Activated CD4-positive, CD25-positive, alpha-beta regulatory T cell treated with anti-CD3 and anti-CD28 coated beads, Interleukin-2, amount 50 U/mL, for 72 hours (primary cell): ENCODE measurements around the gene ZFP64.
"Not testable (repeated sequence)": the region's sequence is repeated elsewhere in the genome, so short reads cannot be mapped to it uniquely, and the experiment has no call there.

Source experiments
- DNase-seq: peaks from one replicate; pipeline ENCODE4 v3.0.0; 2021

The ZFP64 gene

DNA sequence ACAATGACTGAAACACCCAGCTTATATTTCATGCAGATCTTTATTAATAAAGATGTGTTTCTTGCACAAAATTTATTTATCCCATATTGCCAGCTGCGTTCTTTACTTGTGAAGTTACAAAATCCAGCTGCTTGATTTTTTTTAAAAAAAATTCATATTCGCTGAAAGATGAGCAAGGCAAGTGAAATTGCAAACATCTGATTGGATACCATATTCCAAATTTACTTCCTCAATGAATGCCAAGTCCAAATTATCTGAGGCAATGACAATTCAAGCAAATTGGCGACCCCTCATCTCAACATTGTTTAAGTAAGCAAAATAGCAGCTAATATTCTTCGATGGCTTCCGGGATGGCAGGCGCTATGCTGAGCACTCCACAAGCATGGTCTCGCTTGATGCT lies 37.7 kb downstream of the ZFP64 start:
- no peak for DNase-seq

DNA sequence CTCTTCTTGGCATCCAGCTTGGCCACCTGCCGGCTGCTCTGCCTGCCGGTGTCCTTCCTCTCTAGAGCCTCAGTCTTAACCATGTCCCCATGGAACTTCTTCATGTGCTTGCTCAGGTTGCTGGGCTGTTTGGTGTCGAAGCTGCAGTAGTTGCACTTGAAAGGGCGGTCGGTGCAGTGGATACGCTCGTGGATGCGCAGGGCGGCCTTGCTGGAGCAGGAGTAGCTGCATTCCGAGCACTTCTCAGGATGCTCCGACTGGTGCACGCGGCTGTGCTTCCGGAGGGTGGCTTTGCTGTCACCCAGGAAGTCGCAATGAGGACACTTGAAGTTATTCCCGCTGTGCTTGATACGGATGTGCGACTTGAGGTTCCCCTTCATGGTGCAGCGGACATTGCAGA lies 38.7 kb downstream of the ZFP64 start:
- no peak for DNase-seq

DNA sequence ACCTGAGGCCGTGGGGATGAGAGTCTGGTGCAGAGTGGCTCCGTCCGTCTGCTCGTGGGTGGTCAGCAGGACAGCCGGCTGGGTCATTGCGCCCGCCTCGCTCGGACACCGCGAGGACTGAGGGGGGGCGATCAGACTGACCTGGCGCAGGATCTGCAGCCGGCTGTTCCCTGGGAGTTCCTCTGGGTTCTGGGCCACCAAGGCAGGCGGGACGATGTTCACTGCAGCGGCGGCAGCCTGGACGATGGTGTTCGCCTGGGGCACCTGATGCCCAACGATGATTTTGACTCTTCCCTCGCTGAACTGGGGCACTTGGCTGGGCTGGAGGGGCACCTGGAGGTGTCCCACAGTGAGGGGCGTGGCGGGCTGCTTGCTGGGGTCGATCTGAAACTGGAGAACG lies 39.2 kb downstream of the ZFP64 start:
- DNase-seq: no peak

DNA sequence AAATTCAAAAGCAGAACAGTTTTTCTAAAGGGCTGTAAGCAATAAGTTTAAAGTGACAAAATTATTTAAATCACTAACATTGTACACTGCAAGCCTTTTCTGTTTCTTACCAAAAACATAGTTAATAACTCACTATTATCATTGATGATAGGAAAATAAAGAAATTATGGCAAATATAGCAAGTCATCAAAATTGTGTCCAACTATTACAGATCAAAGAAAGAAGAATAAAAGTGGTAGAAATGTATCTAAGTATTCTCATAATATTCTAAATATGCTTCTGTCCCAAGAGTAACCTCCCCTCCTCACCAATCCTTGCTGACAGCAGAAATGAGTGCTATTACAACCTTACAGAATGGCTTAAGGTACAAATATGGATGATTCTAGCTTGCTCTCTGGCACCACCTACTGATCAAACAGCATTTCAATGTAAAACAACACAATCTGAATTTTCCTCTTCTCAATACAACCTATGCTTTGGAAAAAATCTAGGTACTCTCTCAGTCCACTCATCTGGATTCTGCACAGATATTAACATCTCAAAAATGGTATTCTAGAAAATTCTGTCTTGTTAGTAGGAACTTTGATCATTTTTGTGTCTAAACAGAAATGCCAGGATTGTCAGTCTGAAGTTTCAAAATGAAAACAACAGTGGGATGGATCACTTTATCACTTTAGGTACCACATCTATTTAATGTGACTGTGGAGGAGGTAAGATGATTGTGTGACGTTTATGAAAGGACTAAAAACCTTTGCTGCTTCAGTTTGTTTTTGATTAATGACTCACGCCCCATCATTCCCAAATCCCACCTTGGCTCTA lies 40.9 kb downstream of the ZFP64 start:
- no peak for DNase-seq

DNA sequence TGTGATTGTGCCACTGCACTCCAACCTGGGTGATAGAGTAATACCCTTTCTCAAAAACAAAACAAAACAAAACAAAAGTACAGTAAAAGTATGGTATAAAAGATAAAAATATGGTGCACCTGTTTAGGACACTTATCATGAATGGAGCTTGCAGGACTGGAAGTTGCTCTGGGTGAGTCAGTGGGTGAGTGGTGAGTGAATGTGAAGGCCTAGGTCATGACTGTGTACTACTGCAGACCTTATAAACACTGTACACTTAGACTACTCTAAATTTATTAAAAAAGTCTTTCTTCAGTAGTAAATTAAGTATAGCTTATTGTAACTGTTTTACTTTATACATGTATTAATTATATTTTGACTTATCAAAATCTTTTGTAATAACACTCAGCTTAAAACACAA lies 46.0 kb downstream of the ZFP64 start:
- no peak for DNase-seq

DNA sequence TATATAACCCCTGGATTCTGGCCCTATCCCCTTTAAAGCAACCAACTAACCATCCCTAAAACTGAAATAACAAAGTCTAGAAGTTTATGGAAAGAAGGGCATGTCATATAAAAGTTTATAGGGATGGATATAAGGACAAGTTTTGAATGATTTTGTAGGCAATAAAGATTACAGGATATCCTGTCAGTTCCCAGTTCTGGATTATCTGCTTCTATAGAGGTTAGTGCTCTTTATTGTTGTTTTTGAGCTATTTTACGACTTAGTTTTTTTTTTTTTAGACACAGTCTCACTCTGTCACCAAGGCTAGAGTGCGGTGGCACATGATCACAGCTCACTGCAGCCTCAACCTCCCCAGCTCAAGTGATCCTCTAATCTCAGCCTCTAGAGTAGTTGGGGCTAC lies 48.3 kb downstream of the ZFP64 start:
- no peak for DNase-seq

DNA sequence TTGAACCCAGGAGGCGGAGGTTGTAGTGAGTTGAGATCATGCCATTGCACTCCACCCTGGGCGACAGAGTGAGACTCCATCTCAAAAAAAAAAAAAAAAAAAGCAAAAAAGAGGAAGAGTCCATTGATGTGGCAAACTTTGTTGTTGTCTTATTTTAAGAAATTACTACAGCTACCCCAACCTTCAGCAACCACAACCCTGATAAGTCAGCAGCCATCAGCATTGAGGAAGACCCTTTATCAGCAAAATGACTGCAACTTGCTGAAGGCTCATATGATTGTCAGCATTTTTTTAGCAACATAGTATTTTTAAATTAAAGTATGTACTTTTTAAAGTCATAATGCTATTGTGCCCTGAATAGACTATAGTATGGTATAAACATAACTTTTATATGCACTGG lies 48.8 kb downstream of the ZFP64 start:
- DNase-seq: no peak

DNA sequence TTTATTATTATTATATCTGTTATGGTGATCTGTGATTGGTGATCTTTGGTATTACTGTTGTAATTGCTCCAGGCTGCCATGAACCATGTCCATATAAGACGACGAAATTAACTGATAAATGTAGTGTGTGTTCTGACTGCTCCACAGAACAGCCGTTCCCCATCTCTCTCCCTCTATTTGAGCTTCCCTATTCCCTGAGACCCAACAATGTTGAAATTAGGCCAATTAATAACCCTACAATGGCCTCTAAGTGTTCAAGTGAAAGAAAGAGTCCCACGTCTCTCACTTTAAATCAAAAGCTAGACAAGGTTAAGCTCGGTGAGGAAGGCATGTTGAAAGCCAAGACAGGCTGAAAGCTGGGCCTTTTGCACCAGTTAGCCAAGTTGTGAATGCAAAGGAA lies 51.6 kb downstream of the ZFP64 start:
- no peak for DNase-seq

DNA sequence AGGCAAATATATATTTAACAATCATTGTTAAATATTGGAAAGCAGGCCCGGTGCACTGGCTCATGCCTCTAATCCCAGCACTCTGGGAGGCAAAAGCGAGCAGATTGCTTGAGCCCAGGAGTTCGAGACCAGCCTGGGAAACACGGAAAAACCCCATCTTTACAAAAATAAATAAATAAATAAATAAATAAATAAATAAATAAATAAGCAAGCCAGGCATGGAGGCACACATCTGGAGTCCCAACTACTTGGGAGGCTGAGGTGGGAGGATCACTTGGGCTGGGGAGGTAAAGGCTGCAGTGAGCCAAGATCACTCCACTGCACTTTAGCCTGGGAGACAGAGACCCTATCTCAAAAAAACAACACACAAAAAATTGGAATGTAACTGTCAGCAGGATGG lies 53.7 kb downstream of the ZFP64 start:
- no peak for DNase-seq

DNA sequence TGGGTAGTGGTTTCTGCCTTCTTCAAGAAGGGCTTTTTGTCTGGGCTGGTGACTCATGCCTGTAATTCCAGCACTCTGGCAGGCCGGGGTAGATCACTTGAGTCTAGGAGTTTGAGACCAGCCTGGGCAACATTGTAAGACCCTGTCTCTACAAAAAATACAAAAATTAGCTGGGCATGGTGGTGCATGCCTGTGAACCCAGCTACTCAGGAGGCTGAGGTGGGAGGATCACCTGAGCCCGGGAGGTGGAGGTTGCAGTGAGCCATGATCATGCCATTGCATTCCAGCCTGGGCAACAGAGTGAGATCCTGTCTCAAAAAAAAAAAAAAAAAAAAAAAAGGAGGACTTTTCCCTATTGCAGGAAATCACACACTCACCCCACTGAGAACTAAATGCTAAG lies 57.9 kb downstream of the ZFP64 start:
- DNase-seq: not testable (repeated sequence)

DNA sequence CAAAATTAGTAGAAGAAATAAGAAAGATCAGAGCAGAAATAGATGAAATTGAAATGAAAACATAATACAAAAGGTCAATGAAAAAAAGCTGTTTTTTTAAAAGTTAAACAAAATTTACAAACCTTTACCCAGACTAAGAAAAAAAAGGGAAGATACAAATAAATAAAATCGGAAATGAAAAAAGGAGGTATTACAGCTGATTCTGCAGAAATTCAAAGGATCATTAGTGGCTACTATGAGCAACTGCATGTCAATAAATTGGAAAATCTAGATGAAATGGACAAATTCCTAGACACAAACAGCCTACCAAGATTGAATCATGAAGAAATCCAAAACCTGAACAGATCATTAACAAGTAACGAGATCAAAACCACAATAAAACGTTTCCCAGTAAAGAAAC lies 59.2 kb downstream of the ZFP64 start:
- DNase-seq: no peak

DNA sequence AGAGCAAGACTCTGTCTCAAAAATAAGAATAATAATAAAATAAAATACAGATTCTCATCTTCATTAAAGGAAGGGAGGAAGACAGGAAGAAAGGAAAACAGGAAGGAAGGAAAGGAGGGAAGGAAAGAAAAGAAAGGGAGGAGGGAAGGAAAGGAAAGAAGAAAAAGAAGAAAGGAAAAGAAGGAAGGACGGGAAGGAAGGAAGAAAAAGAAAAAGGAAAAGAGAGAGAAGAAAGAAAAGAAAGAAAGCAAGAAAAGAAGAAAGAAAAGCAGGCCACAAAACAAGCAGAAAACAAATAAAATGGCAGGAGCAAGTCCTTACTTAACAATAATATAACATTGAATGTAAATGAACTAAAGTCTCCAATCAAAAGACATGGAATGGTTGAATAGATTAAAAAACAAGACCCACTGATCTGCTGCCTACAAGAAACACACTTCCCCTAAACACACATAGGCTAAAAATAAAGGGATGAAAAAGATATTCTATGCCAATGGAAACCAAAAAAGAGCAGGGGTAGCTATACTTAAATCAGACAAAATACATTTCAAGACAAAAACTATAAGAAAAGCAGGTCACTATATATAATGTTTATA lies 60.4 kb downstream of the ZFP64 start:
- no peak for DNase-seq

DNA sequence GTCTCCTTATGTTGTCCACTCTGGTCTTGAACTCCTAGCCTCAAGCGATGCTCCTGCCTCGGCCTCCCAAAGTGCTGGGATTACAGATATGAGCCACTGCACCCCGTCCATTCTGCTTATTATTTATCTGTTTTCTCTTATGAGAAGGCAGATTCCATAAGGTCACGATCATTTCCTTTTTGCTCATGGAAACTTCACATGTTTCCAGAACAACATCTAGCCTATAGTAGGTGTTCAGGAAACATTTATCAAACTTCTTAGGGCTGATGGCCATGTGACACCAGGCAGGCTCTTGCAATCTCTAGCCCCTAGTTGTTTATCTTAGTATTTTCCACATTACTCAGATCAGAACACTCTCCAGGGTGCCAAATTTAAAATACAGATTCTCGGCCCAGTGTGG lies 61.2 kb downstream of the ZFP64 start:
- DNase-seq: no peak

DNA sequence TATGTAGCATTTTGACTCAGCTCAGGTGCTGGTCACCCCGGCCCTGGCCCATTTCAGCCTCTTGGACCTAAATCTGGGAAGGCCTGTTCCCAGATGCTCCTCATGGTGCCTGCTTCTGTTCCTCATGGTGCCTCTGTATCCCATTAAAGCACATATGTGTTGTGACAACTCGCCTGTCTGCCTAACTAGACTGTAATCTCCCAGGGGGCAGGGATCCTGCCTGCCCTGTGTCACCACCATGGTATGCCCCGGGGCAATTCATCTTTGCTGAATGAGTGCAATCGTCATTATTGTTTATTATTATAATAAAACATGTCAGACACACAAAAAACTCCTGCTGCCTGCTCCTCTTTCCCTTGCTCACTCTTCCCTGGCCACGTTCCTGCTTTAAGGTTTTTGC lies 62.0 kb downstream of the ZFP64 start:
- no peak for DNase-seq

DNA sequence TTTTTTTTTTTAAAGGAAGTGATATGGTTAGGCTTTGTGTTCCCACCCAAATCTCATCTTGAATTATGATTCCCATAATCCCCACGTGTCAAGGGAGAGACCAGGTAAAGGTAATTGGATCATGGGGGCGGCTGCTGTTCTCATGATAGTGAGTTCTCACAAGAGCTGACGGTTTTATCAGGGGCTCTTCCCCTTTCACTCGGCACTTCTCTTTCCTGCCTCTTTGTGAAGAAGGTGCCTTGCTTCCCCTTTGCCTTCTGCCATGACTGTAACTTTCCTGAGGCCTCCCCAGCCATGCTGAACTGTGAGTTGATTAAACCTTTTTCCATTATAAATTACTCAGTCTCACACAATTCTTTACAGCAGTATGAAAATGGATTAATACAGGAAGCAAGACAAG lies 64.3 kb downstream of the ZFP64 start:
- no peak for DNase-seq

DNA sequence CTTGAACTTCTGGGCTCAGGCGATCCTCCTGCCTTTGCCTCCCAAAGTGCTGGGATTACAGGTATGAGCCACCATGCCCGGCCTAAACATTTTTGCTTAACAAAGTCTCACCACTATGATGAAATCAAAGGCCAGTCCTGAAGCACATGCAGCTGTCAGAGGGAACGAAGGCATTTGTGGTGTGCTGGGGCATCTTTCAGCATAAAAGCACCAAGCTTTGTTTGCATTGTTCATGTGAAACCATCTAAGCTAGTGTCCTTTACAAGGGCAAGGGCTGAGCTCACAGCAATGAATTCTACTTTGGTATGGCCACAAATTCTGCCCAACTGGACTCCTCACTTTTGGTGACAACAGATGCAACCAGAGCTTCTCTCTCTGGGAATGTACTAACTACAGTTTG lies 66.8 kb downstream of the ZFP64 start:
- DNase-seq: no peak

DNA sequence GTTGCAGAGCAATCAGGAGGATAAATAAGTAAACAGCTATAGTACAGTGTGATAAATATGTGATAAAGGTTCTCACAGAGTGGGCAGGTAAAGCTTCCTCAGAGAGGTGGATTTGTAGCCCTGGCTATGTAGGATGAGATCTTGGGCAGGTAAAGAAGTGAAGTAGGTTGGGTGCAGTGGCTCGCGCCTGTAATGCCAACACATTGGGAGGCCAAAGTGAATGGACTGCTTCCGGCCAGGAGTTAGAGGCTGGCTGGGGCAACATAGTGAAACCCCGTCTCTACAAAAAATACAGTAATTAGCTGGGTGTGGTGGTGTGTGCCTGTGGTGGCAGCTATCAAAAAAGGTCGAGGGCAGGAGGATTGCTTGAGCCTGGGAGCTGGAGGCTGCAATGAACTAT lies 72.9 kb downstream of the ZFP64 start:
- DNase-seq: no peak

DNA sequence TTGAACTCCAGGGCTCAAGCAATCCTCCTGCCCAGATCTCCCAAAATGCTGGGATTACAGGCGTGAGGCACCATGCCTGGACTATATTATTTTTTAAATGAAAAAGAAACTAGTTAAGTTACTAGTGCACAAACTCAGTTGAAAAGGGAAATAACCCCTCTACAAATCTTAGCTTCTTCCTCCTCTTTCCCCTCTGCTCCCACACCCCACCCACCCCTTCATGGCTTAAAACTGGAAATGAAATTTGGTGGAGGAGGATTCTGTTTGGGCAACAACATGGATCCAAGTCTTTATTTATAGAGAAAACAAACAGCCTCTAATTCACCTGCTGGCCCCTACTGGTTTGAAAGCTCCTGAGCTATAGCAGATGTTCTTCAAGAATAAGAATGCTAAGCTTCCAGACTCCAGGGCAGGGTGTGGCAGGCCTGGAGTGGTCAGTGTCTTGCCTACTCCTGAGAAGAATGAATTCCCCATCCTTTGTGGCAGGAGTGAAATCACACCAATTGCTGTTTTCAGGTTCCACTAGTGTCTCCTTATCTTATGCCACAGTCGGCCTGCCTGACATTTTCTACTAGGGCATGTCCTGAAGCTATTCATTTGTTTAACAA lies 73.5 kb downstream of the ZFP64 start:
- no peak for DNase-seq

DNA sequence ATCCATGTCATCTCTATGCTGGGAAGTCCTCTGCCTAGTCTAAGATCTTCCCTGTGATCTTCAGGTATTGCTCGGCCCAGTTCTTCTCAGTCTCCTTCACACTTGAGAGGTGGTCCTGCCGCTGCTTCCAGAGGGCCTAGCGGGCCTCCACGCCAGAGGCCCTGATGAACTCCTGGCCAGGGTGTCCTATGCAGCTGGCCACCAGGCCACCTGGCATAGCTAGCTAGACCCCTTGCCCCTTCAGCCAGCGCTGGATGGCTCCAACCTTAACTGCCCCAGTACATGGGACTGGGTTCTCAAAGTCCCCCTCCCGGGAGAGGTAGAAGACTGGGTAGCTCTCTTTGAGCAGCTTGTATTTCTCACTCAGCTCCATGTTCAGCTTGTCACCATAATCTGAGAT lies 81.1 kb downstream of the ZFP64 start:
- no peak for DNase-seq

DNA sequence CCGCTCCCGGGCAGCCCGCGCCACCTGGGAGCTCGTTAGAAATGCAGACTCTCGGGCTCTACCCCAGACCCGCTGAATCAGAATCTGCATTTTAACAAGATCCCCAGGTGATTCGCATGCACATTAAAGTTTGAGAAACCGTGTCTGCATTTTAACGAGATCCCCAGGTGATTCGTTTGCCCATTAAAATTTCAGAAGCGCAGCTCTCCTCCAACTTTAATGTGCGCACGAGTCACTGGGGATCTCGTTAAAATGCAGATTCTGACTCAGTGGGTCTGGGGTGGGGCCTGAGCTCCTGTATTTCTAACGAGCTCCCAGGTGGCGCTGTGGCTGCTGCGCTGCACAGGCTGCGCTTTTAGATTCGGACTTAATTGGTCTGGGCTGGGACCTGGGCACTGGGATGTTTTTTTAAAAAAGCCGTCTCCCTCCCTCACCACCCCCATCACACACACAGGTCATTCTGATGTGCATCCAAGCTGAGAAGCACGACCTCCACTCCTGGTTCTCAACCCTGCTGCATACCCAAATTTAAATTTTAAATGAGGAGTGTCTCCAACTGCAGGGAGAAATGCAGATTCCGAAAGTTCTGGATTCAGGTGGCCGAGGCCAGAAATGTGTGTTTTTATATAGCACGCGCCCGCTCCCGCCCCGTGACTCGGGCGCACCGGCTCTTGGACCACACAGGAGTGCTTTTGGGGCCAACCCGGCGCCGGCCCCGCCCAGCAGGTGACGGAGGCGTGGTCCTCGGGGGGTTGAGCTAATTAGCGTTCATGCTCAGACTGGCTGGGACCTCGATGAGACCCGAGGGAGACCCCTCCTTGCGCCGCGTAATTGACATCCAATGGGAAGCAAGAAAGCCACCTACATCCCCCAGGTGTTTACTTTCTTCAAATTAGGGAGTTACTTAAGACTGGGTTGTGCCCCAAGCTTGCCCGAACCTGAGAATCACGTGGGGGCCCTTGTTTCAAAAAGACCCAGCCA lies 85.8 kb downstream of the ZFP64 start:
- no peak for DNase-seq

DNA sequence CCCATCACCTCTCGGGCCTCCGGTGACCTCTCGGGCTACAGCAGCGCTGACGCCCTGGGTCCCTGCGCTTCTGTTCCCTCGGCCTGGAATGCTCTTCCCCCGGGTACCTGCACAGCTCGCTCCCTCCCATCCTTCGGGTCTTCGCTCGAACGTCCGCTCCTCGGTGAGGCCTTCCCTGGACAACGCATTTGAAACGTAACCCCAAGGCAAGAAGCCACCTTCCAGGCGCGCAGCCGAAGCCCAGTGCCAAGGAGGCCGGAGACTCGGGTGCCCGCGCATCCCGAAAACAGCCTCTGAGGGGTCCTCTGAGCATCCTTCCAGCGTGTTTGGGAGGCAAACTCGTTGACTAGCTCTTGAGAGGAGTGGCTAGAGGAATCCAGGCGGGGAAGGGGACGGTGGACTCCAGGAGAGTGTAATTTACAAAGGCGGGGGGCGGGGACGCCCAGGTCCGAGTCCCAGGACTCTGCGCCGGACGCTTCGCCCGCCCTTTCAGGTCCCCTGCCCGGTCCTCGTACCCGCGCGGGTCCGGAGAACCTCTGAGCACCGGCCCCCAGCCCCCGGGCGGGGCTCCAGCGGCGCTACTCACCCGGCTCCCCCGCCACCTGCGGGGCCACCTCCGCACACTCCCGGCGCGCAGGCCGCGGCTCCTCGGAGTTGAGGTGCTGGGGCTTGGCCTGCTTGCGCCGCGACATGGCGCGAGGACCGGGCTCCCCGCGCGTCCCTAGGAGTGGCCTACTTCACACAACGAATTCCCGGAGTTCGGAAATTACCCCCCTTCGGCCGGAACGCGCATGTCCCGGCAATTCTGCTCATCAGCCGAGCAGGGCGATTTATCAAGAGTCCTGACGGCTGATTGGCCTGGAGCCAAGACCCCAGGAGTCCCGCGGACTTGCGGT lies 86.8 kb downstream of the ZFP64 start:
- DNase-seq: no peak

DNA sequence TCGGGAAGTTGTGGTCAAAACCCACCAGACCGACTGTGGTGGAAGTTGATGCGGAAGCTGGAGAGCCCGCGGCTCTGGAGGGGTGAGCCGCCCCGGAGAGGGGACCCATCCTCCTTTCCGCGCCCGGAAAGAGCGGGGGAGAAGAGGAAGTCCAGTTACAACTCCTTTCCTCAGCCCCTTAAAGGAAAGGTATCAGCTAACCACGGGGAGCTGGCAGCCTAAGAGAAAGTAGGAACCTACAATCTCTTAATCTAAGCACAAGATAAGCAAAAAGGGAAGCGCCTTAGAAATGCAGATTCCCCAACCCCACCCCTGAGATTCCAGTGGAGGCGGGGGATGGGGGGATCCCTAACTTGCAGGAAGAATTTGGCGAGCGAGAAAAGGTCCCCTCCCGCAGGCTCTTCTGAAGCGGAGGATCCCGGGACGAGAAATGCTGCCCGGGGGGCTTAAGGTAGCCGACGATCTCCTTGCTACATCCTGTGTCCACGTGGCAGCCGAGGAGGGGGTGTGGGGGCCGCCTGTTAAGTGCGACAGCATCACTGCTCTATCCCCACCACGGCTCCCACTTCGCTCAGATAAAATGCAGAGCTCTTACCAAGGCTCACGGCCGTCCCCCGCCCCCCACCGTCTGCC lies 87.5 kb downstream of the ZFP64 start:
- DNase-seq: no peak
